ENCODE data around the gene NEU2. TPM values are rescaled to one million over a fixed set of nuclear protein-coding genes. Genes with fewer than 3 reads are reported as not detected.

Gene NEU2
- total and polyA plus RNA-seq, 2 of the 4 experiments (the other 2 are of a cell fraction) = not detected

DNA sequence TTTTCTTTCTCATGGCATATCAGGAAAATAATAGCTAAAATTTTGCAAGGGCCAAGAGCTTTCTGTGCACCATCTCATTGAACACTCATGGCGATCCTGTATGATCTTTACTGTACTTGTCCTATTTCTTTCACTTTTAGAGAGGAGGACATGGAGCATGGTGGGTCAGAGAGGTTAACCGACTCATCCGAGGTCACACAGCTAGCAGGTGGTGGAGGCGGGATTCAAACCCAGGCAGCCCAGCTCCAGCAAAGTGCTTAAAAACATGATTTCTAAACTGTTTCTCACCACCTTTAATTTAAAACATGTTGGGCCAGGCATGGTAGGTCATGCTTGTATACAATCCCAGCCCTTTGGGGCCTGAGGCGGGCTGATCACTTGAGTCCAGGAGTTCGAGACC, 25.8 kb upstream of the NEU2 start:
- Histone ChIP-seq H4K5ac (ENCODE audit: low read depth, low read length) (no peak overlapping the region), H3K27ac (ENCODE audit: insufficient read depth, low read length) (no peak overlapping the region), H2BK15ac (ENCODE audit: low read depth, low read length) (no peak overlapping the region), H3K4me2 (ENCODE audit: low read depth, low read length) (no peak overlapping the region), H3K56ac (ENCODE audit: extremely low read depth, insufficient read depth, low read length) (no peak overlapping the region), H2BK5ac (ENCODE audit: low read depth, low read length, poor library complexity, severe bottlenecking) (no peak overlapping the region), H3K27me3 (ENCODE audit: control insufficient read depth, insufficient read depth, low read length) (peaks cover 18% of the 10 kb centered on the region), H2AFZ (replicated peaks; ENCODE audit: low read length, poor library complexity) (no peak overlapping the region), H3K9me1 (ENCODE audit: insufficient read depth, low read length) (no peaks in the 10 kb centered on the region), H2BK20ac (ENCODE audit: low read depth, low read length) (no peak overlapping the region), H4K8ac (ENCODE audit: low read depth in 2 of 2, low read length in 2 of 2) (no peak overlapping the region), H2AK5ac (ENCODE audit: low read depth, low read length) (no peak overlapping the region), H3K18ac (ENCODE audit: low read depth, low read length) (no peak overlapping the region), H3K4ac (ENCODE audit: low read depth, low read length) (no peak overlapping the region), H3K9ac (ENCODE audit: low read depth, low read length) (no peak overlapping the region), H4K91ac (ENCODE audit: insufficient read depth, low read depth, low read length) (no peak overlapping the region), H3K9me3 (ENCODE audit: control insufficient read depth, insufficient read depth, low read length) (no peaks in the 10 kb centered on the region), H3K79me1 (ENCODE audit: low read depth in 1 of 2, low read length in 2 of 2) (no peaks in the 10 kb centered on the region), H2BK120ac (ENCODE audit: low read depth, low read length) (no peak overlapping the region), H3K4me1 (ENCODE audit: control insufficient read depth, insufficient read depth, low read length) (no peaks in the 10 kb centered on the region), H3K14ac (replicated peaks; ENCODE audit: low read depth, low read length) (no peak overlapping the region), H2AK9ac (replicated peaks; ENCODE audit: low read depth, low read length, poor library complexity) (no peak overlapping the region), H3K36me3 (ENCODE audit: control insufficient read depth, insufficient read depth, low read length) (no peaks in the 10 kb centered on the region), H4K20me1 (ENCODE audit: insufficient read depth, low read length) (no peaks in the 10 kb centered on the region), H3K4me3 (ENCODE audit: insufficient read depth, low read depth, low read length) (no peak overlapping the region), H3K23ac (ENCODE audit: low read depth, low read length) (no peak overlapping the region)
- TF ChIP-seq BHLHE40 (IDR thresholded peaks at IDR 0.05; ENCODE audit: low read depth, low read length) (no peak), RAD21 (IDR thresholded peaks at IDR 0.05; ENCODE audit: low read length) (no peak), NFE2L2 (IDR thresholded peaks at IDR 0.05; ENCODE audit: low read depth, low read length) (no peak), SMC3 (IDR thresholded peaks at IDR 0.05; ENCODE audit: low read depth, low read length) (no peak)
- dilution Hi-C loops (cut with HindIII; ENCODE audit: low sequenced_read_pairs, unreplicated experiment) = no loop called here
- POLR2A ChIA-PET (ENCODE audit: unreplicated experiment) = no interaction called here
- intact Hi-C loops (cut with micrococcal nuclease) = no loop called here
- in situ Hi-C loops (cut with MboI; ENCODE audit: low sequenced_read_pairs) = no loop called here
- 100% methylated on average over 2 of the region's 6 CpGs; no CpG with 5 or more reads in 1 of the 2 experiments for WGBS, 2 experiments (ENCODE audit: extremely low coverage in 2 of 2, insufficient read length in 1 of 2)
- CTCF ChIA-PET = no interaction called here
- BruUV-seq (replicated peaks) = no TSS peak
- ATAC-seq (ENCODE audit: low read depth) (no peak), DNase-seq (no peak)

Measured in IMR-90 (cell line).